Activated T-helper 9 cell treated with anti-CD3 and anti-CD28 coated beads, Interleukin-2, amount 50 U/mL, for 16 hours (primary cell): Measurements from ENCODE around the gene AQP5.

Experiments used
- DNase-seq: peaks from one replicate; pipeline ENCODE4 v3.0.0-alpha.2; 2020; ENCODE audit warnings: low read depth

The AQP5 gene

DNA sequence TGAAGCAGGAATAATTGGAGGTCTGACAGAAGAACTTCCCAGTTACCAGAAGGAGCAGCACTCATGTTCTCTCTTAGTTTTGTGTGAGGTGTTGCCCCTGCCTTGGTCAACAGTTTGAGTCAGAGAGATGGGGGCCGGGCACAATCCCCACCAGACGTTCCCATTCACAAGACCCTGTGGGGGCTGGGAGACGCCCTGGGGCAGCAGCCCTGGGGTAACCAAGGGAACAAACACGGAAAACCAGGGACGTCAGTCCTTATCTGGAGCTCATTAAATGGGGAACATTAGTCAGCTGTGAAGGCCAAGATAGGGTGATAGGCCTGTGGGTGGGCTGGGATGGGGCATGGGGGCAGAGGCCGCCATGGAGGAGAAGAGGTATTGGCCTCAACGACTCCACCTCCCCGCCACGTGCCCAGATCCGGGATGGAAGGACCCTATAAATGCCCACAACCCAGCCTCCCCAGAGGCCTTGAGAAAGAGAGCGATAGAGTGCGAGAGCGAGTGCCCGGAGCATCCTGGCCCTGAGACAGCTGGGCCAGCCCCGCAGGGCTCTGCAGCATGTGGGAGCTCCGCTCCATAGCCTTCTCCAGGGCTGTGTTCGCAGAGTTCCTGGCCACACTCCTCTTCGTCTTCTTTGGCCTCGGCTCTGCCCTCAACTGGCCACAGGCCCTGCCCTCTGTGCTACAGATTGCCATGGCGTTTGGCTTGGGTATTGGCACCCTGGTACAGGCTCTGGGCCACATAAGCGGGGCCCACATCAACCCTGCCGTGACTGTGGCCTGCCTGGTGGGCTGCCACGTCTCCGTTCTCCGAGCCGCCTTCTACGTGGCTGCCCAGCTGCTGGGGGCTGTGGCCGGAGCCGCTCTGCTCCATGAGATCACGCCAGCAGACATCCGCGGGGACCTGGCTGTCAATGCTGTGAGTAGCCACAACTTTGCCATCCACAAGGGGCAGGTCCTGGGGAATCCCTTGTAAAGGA is 11.1 kb upstream of the AQP5 start, which contains the start of gene AQP2:
AQP2 (plus strand) TSS at position 465 of the 979 bp plus-strand sequence; CDS start at position 559, 94 bp downstream.
- DNase-seq = no peak

DNA sequence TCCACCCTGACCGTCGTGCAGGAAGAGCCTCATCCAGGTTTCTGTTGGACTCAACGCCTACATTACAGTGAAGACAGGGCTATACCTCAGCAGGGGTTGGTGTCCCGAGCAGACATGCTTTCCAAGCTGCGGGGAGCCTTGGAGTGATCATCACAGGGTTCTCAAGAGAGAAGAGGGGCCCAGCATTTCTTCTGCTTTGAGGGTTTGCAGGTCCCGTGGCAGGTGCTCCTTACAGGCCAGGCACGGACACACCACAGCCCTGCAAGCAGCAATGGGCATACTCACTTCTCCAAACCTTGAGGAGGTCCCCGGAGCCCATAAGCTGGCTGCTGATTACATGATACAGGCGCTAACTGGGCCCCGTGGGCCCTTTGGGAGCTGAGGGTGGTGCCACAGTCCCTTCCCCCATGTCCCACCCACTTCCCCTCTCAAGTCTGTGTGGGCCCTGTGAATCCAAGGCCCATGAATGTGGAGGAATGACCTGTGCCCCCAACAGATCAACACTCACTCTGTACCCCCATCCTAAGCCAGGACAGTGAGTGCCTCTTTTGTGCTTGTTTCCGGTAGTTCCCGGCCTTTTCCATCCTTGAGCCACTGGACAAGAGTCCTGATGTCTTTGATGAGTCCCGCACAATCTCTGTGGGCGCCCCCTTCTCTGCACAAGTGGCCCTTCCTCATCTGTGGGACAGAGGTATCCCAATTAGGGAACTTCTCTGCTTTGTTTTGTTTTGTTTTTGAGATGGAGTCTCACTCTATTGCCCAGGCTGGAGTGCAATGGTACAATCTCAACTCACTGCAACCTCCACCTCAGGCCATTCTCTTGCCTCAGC is 10.0 kb upstream of the AQP5 start:
- DNase-seq = no peak

DNA sequence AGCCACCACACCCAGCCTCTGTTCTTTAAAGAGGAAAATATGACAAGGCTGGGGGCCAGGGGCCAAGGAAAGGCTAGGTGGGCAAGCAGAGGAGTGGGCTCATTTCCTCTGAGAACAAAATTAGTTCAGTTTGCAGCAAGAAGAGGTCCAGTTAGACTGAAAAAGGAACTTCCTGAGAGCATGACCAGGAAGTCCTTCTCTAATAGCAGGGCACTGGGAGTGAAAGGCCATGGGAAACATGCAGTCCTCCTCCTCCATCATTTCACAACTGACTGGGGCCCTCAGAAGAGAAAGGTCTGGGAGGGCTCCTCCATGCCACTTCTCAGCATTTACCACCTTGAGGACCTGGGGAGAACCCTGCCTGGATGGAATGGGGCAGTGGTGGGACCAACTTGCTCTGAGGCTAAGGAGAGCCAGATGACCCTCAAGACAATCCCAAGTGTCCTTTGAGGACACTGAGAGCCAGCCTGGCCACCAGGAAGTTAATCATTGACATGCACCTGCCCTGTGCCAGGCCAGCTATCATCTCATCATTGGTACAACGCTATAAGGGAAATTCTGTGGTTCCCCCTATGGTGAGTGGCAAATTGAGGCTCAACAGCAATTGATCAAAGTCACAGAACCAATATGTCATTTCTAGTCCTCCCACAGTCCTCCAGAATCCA is 9.1 kb upstream of the AQP5 start:
- DNase-seq = no peak

DNA sequence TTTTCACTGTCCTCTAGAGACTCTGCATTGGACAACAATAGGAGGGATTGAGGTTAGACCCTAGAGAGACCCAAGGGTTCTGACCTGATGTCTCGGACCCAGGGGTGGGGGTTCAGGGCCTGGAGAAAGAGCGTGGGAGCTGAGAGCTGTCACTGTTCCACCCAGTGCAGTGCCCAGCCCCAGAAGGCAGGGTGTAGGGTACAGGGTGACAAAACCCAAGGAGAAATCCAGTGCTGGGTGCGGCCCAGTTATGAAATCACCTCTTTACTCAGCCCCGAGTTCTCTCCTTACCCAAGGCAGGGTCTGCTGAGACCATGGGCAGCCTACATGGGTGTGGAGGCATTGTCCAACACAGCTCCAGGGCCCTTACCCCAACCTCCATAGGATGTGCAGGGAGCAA is 8.5 kb upstream of the AQP5 start:
- no peak for DNase-seq

DNA sequence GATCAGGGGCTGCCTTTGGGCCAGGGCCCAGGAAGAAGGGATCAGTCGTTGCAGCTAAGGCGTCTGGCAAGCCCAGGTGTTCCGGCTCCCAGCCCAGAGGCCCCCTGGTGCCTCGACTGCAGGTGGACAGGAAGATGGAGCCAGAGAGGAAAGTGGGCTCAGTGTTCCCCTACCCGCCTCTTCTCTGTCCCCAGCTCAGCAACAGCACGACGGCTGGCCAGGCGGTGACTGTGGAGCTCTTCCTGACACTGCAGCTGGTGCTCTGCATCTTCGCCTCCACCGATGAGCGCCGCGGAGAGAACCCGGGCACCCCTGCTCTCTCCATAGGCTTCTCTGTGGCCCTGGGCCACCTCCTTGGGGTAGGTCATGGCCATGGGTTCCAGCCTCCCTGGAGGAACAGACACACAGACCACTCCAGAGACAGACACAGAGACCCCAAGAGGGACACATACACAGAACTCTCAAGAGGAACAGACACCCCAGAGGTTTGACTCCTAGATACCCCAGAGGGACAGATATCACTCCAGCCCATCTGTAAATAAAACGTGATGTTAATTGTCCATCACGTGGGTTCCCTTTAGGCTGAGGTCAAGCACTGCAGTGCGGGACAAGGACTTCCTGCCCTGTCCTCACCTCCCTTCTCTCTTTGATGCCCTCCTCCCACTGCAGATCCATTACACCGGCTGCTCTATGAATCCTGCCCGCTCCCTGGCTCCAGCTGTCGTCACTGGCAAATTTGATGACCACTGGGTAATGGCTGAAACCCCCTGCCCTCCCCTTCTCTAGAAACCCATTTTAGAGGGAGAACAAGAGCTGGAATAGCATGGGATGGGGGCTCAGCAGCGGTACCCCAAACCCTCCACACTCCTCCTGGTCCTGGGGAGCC is 7.5 kb upstream of the AQP5 start:
- DNase-seq = no peak

DNA sequence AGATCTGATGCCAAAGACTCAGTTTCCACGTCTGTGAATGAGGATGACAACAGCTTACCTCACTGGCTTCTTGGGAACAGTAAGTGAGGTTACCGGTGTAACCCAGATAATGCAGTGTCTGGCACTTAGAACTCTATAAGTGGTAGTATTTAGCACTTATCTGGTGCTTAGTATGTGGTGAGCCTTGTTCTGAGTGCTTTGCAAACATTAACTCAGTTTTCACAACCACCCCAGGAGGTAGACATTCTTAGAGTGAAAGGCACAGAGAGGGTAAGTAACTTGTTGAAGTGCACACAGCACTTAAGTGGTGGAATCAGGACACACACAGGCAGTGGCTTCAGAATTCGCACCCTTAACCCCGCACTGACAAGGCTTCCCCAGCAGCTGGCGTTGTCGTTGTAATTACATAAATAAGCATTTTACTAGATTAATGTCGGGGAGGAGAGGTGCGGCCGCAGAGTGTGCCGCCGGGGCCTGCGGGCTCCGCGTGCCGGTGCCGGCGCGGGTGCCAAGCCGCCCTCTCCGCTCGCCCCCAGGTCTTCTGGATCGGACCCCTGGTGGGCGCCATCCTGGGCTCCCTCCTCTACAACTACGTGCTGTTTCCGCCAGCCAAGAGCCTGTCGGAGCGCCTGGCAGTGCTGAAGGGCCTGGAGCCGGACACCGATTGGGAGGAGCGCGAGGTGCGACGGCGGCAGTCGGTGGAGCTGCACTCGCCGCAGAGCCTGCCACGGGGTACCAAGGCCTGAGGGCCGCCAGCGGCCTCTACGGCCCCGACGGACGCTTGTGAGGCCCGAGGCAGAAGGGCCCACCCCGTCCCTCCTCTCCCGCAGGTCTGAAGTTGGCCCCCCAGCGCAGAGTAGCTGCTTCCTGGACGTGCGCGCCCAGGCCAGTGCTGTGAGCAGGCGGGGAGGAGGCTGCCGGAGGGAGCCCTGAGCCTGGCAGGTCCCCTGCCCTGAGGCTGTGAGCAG is 6.5 kb upstream of the AQP5 start:
- no peak for DNase-seq

DNA sequence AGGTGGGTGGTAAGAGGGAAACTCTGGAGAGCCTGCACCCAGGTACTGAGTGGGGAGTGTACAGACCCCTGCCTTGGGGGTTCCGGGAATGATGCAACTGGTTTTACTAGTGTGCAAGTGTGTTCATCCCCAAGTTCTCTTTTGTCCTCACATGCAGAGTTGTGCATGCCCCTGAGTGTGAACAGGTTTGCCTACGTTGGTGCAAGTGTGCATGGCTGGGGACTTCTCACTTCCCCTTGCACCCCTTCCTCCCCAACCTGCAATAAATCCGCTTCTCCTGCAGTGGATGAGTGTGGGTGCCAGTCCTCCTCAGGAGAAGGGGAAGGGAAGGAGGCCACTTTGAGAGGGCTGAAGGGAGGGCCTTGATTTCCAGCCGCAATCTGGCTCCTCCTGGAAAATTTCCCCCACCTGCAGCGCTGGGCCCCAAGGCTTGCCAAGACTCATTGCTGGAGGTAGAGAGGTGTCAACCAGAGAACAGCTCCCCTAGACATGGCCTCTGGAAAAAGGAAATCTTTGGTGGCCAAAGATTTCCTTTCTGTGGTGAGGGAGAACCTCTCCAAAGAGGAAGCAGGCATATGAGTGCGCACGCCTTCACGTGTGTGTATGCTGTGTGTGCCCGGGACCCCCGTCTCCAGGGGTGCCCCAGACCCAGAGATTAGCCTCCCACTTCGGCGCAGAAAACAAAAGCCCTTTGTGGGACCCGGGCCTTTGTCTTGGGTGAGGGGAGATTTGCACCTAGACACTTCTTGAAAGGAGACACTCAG is 5.6 kb upstream of the AQP5 start:
- DNase-seq = no peak

DNA sequence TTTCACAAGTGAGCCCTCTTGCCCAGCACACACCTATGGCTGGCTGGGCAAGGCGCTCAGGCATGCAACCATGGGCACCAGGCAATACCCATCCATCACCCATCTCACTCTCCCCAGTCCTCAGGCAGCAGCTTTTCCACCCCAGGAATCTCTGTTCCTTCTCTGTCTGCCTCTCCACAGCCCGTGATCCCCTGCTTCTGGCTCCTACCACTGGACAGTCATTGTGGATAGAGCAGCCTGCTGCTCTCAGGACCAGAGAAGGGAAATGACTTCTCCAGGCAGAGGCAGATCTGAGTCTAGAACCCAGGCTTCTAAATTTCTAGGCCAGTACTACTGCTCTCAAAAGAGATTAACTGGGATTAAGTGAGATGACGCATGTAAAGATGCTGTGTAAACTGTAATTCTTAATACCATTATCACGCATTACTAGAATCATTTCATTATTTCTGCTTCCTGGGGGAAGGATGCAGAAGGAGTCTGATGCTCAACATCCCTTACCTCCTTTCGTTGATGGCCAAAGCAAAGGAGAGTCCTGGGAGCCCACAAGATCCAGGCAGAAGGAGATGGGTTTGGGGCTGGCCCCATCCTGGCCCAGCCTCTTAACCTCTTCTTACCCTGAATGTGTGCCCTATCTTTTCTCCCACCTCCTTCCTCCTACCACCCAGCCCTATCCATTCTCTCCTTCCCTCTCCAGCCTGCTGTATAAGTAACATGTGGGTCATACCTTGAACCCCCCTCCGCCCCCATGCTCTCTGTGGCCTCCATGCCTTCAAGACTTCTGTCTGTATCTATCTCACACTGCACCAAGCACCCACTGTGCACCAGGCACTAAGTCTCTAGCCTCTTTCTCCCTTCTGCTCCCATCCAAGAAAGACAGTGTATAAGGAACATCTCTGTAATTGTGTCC is 4.8 kb upstream of the AQP5 start:
- DNase-seq = no peak

DNA sequence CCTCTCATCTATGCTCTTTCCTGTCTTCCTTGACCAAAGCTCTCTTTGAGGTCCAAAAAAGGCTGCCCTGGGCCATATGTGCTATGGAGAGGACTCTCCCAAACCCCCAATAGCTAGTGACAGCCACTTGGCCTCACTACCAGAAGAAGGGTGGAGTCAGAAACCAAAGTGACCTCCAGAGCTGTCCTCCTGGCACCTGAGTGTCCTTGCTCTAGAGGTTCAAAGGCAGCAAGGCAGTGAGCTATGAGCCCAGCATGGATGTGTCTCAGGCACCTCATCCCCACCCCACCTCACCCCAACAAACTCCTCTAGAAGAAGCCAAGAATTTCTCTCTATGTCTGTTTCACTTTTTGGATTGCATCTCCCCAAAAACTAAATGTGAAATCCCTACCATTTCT is 4.1 kb upstream of the AQP5 start:
- no peak for DNase-seq

DNA sequence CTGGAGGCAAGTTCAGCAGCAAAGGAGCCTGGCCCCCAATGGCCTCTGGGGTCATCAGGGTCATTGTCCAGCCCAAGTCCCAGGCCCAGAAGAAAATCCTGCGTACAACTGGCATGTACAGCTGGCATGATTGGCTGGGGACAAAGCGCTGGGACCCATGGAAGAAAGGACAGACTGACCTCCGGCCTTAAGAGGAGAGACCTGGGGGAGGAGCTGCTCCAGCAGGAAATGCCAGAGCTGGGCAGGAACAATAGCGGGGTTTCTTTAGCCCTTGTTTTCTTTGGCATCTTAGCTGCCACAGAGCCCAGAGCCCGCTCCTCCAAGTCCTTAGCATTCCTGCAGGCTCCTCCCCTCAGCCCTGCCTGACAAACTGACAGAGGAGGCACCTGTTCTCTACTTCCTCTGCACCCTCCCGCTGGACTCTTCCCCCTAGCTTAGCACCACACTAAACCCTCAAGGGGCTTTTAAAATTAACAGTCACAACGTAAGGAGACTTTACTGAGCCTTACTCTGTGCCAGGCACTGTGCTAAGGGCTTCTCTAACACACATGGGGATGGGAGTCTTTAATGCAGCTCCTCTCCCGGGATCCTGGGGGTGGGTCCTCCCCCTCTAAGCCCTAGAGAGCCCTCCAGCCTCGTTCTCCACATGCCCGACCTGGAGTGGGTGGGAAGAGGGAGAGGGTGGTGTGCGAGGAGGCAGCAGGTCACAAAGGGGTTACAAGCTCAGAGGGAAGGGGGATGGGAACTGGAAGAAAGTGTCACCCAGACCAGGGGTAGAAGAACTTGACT is 1.8 kb upstream of the AQP5 start:
- DNase-seq = no peak

DNA sequence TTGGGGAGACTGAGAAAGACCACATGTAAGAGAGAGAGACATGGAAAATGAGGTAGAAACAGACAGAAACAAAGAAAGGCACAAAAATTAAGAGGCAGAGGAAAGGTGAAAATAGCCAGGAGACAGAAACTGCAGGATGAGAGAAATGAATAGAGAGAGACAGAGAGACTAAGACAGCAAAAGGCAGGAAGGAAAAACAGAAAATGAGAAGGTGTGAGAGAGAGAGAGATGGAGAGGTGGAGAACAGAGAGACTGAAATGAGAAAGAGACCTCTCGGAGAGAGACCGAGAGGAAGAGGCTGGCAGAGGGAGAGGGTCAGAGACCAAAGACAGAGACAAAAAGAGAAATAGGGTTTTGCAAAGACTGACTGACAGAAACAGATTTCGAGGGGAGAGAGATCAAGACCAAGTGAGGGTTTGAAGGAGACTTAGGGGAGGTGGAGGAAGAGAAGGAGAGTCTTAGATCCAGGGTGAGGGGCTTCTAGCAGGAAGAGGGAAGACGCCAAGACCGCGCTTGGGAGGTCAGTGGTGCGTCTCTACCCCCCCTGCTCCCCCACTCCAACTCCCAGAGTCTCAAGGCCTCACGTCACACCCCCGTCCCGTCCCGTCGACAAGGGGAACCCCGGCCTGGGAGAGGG is 1.1 kb upstream of the AQP5 start:
- no peak for DNase-seq

DNA sequence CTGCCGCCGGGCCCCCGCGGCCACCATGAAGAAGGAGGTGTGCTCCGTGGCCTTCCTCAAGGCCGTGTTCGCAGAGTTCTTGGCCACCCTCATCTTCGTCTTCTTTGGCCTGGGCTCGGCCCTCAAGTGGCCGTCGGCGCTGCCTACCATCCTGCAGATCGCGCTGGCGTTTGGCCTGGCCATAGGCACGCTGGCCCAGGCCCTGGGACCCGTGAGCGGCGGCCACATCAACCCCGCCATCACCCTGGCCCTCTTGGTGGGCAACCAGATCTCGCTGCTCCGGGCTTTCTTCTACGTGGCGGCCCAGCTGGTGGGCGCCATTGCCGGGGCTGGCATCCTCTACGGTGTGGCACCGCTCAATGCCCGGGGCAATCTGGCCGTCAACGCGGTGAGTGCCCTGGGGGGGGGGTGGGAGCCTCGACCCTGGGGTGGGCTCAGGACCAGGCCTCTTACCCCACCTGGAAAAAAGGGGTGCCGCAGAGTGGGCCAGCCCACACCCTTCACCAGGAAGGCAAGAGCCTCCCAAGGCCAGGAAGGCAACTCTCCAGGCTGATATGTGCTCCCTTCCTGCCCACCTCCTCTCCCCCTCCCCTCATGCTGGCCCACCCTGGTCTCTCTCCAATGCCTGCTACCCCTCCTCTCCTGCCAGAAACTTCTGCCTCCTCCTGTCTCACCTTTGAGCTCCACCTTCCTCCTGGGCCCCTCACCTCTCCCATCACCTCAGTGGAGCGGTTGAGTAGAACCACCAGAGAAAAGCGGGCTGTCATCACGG is 507 bp downstream of the AQP5 start:
- no peak for DNase-seq

DNA sequence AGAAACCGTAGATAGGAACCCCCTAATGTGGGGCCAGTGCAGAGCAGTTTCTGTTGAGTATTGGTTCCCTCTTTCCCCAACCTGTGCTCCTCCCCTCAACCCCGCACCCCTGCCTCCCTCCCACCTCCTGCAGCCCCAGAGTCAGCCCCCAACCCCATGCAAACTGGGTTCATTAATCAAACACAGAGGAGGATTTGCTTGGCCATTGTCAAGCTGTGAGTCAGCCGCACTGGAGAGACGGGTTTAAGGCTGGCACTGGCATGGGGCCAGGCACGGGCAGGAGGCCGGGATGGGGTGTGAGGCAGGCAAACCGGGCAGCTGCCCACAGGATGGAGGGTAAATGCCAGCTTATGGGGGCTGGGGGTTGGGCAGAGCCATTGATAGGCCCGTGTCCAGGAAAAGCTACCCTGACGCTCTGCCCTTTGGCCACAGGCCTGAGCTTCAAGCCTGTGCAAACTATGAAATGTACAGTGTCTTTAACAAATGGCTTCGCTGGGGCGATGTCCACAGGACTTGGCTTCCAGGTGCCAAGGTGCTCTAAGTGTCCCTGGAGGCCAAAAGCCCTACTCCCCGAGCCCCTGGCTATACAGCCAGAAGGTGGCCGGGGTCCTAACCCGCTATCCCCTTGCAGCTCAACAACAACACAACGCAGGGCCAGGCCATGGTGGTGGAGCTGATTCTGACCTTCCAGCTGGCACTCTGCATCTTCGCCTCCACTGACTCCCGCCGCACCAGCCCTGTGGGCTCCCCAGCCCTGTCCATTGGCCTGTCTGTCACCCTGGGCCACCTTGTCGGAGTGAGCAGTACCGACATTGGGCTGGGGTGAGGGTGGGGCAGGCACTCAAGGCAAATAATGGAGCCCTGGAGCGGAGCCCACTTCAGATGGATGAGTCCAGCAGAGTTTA is 1.4 kb downstream of the AQP5 start:
- no peak for DNase-seq

DNA sequence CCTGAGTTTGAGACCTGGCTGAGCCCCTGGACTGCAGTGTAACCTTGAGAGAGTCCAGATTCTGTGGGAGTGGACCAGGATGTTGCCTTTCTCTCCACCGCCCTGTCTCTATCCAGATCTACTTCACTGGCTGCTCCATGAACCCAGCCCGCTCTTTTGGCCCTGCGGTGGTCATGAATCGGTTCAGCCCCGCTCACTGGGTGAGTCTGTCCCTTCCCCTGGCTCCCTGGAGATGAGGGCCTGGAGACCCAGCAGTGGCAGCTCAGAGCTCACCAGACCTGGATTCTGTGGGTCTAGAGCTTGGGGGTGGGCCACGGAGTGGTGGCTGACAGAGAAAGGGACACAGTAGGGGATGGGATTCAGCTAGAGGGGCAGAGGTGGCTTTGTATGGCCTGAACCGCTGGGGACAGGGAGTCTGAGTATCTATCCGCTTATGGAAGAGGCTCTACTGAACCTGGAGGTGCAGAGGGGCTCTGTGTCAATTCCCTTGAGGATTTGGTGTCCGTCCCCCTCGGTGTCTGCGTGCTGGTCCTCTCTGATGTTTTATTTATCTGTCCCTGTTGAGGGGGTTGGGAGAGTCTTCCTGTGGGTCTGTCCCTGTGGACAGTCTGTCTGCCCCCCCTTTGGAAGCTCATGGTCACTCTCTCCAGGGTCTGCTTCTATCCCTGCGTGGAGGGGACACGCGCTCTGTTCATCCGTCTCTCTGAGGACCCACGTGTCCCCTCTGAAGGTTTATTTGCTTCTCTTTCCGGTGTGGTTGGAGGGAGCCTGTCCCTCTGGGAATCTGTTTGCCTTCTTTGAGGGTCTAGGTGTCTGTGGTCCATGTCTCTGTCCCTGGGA is 2.5 kb downstream of the AQP5 start:
- DNase-seq = no peak
